HepG2 (cell line): ENCODE measurements around the gene OS9. TPM values are rescaled to one million over a fixed set of nuclear protein-coding genes. Genes with fewer than 3 reads are reported as not detected.
A peak's percentile ranks its signal among the peaks of the same experiment; 100 is the strongest.

ENCODE experiments used
- FOSL1 ChIP-seq: sonication (generic); formaldehyde crosslinking; IDR thresholded peaks from 2 replicates; pipeline ENCODE4 v1.9.0; 2021; ENCODE audit warnings: missing genetic modification reagents, borderline replicate concordance
- KDM5A ChIP-seq: fragments of 200-600 bp; sonication (generic); IDR thresholded peaks from 2 replicates; pipeline ENCODE4 v1.7.0; 2018; ENCODE audit warnings: antibody characterized with exemption, mild to moderate bottlenecking, low read length, borderline replicate concordance
- NKX3-1 ChIP-seq: sonication (generic); formaldehyde crosslinking; IDR thresholded peaks from 2 replicates; pipeline ENCODE4 v1.5.0; 2020; ENCODE audit warnings: missing genetic modification reagents
- POLR2G ChIP-seq: fragments of 200-400 bp; formaldehyde crosslinking; IDR thresholded peaks from 2 replicates; pipeline ENCODE4 v1.6.1; 2018; ENCODE audit warnings: mild to moderate bottlenecking, low read depth, low read length, moderate library complexity
- RORA ChIP-seq: sonication (generic); formaldehyde crosslinking; IDR thresholded peaks from 2 replicates; pipeline ENCODE4 v1.5.0; 2020; ENCODE audit warnings: mild to moderate bottlenecking, missing genetic modification reagents, moderate library complexity
- TBP ChIP-seq: sonication (generic); formaldehyde crosslinking; IDR thresholded peaks from 2 replicates; pipeline ENCODE4 v1.5.0; 2020; ENCODE audit warnings: missing genetic modification reagents
- TCF7L2 ChIP-seq: IDR thresholded peaks from 2 replicates; pipeline ENCODE4 v1.6.1; 2011; ENCODE audit warnings: mild to moderate bottlenecking, low read depth, low read length, moderate library complexity
- TFDP2 ChIP-seq: sonication (generic); formaldehyde crosslinking; IDR thresholded peaks from 2 replicates; pipeline ENCODE4 v1.4.0; 2020; ENCODE audit warnings: missing genetic modification reagents
- TOE1 ChIP-seq: sonication (generic); formaldehyde crosslinking; IDR thresholded peaks from 2 replicates; pipeline ENCODE4 v1.4.0; 2020; ENCODE audit warnings: mild to moderate bottlenecking, missing genetic modification reagents
- ZBTB14 ChIP-seq: sonication (generic); formaldehyde crosslinking; IDR thresholded peaks from 2 replicates; pipeline ENCODE4 v1.4.0; 2020; ENCODE audit warnings: missing genetic modification reagents
- ZFX ChIP-seq: sonication (generic); formaldehyde crosslinking; IDR thresholded peaks from 2 replicates; pipeline ENCODE4 v1.4.0; 2020; ENCODE audit warnings: mild to moderate bottlenecking, low read depth, missing genetic modification reagents, moderate library complexity
- ZNF318 ChIP-seq: sonication (generic); formaldehyde crosslinking; IDR thresholded peaks from 2 replicates; pipeline ENCODE4 v1.4.0; 2020; ENCODE audit warnings: mild to moderate bottlenecking, missing genetic modification reagents
- ZNF329 ChIP-seq: sonication (generic); formaldehyde crosslinking; IDR thresholded peaks from 2 replicates; pipeline ENCODE4 v1.9.0; 2021; ENCODE audit warnings: low read depth, mild to moderate bottlenecking, missing genetic modification reagents
- ZNF333 ChIP-seq: sonication (generic); formaldehyde crosslinking; IDR thresholded peaks from 2 replicates; pipeline ENCODE4 v1.4.0; 2020; ENCODE audit warnings: mild to moderate bottlenecking, missing genetic modification reagents, borderline replicate concordance
- ZNF484 ChIP-seq: sonication (generic); formaldehyde crosslinking; IDR thresholded peaks from 2 replicates; pipeline ENCODE4 v1.5.1; 2020; ENCODE audit warnings: mild to moderate bottlenecking, low read depth, missing genetic modification reagents, borderline replicate concordance
- ZNF772 ChIP-seq: sonication (generic); formaldehyde crosslinking; IDR thresholded peaks from 2 replicates; pipeline ENCODE4 v1.5.0; 2020; ENCODE audit warnings: mild to moderate bottlenecking, missing genetic modification reagents
- polyA plus RNA-seq, 8 experiments: library from polyadenylated mRNA; depleted of rRNA in 3 of 8; stranded (reverse) in 7 of 8; unstranded in 1 of 8; fragments of >200 nt; fragmentation: Illumina TruSeq in 4 of 8; extraction: Trizol in 4 of 8; gene quantifications; 2 replicates each; pipeline versions ENCODE4 v1.2.1 to v1.2.3, GENCODE V29; 2011 to 2016; ENCODE audit warnings: low read depth in 4 of 8, missing spikeins in 1 of 8, mixed read lengths in 1 of 8; ENCODE audit not compliant: insufficient read depth in 1 of 8
- total RNA-seq, 5 experiments: library from RNA; depleted of rRNA; stranded (reverse); fragments of >200 nt; fragmentation: Illumina TruSeq; extraction: Trizol; gene quantifications; 2 replicates each; pipeline ENCODE4 v1.2.3, GENCODE V29; 2016; ENCODE audit warnings: low read depth in 1 of 5
- TF ChIP-seq, protein P1 (sequence below): fragments of 450-650 bp; IDR thresholded peaks from 2 replicates; pipeline ENCODE4 v1.6.1; 2016
- TF ChIP-seq, protein P2 (sequence below): sonication (generic); formaldehyde crosslinking; IDR thresholded peaks from 2 replicates; pipeline ENCODE4 v1.8.1; 2023; ENCODE audit warnings: mild to moderate bottlenecking, moderate library complexity, missing genetic modification reagents

Gene OS9
- total and polyA plus RNA-seq, 2 of the 13 experiments (the other 11 are each of a cell fraction or from before 2014, with no cell fraction given), result 156 to 206 TPM

GRCh38 chr12:57764662-57765002 is 70.7 kb downstream of the OS9 start (continued):
- TF ChIP-seq ZBTB14 (CRISPR knock-in tag) (no peak), POLR2G (no peak), FOSL1 (CRISPR knock-in tag) (no peak), ZNF318 (CRISPR knock-in tag) (no peak), RORA (CRISPR knock-in tag) (no peak), TBP (CRISPR knock-in tag) (no peak), NKX3-1 (CRISPR knock-in tag) (no peak), ZNF484 (no peak), TCF7L2 (no peak), ZNF329 (CRISPR knock-in tag) (no peak), ZFX (no peak), TFDP2 (CRISPR knock-in tag) (no peak), KDM5A (no peak), TOE1 (CRISPR knock-in tag) (no peak), ZNF333 (0 out of 2 replicates have a peak, but pooled peaks have one; percentile 24), ZNF772 (CRISPR knock-in tag) (0 out of 2 replicates have a peak, but pooled peaks have one; percentile 39)
- TF ChIP-seq, protein P1, sequence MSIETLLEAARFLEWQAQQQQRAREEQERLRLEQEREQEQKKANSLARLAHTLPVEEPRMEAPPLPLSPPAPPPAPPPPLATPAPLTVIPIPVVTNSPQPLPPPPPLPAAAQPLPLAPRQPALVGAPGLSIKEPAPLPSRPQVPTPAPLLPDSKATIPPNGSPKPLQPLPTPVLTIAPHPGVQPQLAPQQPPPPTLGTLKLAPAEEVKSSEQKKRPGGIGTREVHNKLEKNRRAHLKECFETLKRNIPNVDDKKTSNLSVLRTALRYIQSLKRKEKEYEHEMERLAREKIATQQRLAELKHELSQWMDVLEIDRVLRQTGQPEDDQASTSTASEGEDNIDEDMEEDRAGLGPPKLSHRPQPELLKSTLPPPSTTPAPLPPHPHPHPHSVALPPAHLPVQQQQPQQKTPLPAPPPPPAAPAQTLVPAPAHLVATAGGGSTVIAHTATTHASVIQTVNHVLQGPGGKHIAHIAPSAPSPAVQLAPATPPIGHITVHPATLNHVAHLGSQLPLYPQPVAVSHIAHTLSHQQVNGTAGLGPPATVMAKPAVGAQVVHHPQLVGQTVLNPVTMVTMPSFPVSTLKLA, result peak; percentile 72
- TF ChIP-seq, protein P2, sequence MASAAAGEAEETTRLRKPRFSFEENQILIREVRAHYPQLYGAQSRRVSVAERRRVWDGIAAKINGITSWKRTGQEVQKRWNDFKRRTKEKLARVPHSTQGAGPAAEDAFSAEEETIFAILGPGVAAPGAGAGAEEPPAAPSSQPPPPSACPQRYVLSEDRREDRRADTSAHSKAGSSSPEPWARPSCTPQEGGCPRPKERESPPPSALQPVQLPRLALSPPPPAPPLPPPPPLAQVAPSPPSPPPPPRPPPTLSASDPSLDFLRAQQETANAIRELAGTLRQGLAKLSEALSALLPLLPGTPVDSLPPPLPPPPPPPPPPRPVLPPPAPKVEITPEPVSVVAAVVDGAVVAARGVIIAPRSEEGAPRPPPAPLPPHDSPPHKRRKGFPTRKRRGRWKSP (CRISPR knock-in tag), result no peak
